NCI-H526 (cell line): ENCODE results near the gene SLC12A7.
"Not testable (repeated sequence)": the region's sequence is repeated elsewhere in the genome, so short reads cannot be mapped to it uniquely, and the experiment has no call there.

ENCODE experiments used
- DNase-seq, 2 experiments: peaks; one replicate each; lab custom pipeline; 2025; lab: John Stamatoyannopoulos, UW

The SLC12A7 gene

DNA sequence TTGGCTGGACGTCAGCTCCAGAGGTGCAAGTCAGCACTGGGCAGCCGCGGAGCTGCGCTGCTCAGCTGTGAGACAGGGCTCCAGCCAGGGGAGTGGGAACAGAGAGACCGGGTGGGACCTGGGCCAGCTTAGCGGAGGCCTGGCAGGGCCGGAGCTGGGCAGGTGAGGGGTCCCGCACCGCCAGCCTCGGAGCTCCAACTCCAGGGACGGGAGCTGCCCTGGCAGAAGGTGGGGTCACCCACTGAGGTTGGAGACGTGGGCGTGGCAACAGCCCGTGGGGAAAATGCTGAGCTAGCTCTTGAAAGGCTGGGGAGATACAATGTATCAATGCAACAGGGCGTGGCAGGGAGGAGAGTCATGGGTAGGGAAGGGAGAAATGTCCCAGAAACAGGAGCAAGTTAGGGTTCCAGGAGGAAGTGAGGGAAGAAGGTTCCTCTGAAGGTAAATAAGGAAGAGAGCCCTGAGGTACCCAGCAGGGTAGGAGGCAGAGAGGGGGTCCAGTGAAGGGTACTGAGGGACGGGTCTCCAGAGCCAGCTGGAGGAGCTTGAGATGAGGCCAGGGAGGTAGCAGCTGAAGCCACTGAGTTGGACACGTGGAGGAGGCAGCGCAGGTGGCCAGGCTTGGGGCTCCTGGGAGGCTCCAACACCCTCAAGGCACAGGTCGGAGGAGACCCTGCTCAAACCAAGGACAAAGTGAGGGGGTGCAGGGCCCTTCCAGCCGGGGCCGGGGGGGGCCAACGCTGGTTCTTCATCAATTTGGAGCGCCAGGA is 104.0 kb downstream of the SLC12A7 start:
- DNase-seq = peak in 1 of 2 experiments; percentile 41

DNA sequence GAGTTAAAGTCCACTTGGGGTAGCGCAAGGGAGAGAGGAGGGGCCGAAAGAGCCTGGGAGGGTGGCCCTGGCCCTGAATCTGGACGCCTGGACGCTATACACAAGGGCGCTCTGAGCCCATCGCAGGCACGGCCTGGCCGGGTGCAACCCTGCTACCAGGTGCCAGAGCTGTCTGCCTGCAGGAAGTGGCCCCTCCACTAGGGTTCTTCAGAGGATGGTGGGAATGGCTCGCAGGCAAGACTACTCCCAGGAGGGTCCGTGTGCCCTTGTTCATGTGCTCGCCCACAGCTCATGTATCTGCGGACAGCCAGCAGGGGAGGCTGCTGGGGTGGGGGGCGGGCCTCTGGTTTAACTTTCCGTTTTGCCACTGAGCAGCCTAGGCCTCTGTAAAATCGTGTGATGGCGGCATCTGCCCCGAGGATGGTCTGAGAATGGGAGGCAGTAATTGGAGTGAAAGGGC is 104.6 kb downstream of the SLC12A7 start:
- DNase-seq = no peak

DNA sequence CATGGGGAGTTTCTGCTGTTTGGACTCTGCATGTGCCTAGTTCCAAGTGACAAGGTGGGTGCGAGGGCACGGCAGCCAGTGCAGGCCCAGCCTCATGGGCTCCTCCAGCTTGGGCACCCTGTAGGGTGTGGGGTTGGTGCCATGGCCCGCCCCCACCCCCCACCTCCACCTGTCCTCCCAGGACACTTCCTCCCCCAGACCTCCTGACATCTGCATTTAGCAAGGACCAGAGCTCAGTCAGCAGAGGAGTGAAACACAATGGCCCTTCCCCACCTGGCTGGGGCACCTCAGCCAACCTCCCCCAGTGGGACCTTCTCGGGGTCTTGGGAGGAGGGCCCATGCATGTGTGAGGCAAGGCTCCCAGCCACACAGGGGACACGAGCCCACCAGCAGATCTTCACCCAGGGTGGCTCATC is 105.2 kb downstream of the SLC12A7 start:
- peak in 1 of 2 experiments; percentile 69 for DNase-seq

DNA sequence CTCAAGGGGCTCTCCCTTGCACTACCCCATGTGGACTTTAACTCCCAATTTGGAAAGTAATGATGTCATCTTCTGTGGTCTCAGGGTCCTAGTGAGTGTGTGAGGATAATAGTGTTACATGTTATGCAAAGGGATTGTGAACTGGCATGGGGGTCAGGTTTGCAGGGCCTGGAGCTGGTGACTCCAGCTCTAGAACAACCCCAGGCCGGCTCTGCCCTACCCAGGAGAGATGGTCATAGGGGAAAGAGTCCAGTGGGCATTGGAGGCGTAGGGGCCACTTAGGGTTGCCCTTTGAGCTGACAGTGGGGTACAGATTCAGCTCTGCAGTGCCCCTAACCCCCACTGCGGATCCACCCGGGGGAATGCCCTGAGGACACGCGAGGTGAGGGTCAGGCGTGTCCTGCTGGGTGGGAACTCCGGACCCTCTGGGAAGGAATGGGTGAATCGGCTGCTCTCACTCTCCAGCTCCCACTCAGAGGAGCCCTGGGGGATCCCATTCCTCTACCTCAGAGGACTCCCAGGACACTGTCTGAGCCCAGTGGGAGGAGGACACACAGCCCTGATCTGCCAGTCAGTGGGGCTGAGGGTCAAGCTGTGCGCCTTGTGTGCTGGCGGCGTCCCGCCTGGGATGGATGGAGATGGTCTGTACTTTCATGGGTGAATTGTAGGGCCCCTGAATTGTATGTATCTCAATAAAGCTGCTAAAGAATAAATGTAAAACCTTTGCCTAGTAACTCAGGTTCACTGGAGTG is 105.8 kb downstream of the SLC12A7 start:
- DNase-seq = no peak

DNA sequence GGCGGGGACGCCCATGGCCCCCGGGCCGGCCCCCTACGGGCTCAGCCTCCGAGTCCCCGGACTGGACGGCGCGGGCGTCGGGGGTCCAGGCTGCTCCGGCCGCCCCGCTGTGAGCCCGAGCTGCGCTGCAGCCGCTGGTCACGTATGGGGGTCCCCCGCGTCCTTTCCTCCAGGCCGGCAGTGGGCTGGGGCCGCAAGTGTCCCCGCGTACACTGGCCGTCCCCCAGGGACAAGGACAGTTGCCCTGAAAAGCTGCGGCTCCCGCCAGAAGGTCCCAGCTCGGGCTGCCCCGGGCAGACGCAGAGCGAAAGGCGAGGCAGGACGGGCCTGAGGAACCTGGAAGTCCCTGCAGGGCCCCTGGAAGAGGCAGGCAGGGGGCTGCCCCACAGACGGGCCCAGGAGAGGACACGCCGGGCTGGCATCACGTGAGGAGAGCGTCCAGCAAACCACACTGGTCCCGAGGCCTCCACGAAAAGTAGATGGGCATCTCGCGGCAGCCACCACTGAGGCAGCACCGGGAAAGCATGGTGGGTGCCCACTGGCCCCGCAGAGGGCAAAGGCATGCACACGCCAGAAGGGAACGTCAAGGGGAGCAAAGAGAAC is 106.5 kb downstream of the SLC12A7 start:
- no peak for DNase-seq

DNA sequence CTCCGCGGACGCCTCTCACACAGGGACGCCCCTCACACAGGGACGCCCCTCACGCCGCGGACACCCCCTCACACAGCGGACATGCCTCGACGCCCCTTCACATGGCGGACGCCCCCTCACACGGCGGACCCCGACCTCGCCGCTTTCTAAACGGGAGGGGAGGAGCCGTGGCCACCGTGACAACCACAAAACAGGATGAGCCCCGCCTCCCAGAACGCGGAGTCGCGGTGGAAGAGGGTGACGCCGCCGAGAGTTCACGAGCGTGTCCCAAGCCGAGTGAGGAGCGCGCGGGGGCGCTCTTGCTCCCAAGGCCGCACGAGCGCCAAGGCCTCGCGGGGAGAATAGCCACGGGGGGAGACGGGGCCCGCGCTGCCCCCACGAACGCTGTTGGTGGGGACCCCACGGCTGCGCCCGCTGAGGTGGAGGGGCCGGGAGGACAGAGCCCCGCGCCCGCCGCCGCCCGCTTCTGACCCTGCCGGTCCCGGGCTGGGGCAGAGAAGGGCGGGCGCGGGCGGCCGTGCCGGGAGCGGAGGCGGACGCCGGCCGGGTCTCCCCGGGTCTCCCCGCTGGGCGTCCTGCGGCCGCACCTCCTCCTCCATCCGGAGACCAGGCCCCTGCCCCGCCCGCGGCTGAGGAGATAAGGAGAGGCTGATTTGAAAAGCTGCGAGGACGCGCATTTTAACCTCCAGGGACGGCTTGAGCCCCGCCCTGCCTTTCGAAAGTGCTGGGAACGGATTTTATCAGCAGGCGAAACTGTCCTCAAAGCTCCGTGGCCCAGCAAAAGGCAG is 107.2 kb downstream of the SLC12A7 start:
- peak; percentile 20 to 68 for DNase-seq

DNA sequence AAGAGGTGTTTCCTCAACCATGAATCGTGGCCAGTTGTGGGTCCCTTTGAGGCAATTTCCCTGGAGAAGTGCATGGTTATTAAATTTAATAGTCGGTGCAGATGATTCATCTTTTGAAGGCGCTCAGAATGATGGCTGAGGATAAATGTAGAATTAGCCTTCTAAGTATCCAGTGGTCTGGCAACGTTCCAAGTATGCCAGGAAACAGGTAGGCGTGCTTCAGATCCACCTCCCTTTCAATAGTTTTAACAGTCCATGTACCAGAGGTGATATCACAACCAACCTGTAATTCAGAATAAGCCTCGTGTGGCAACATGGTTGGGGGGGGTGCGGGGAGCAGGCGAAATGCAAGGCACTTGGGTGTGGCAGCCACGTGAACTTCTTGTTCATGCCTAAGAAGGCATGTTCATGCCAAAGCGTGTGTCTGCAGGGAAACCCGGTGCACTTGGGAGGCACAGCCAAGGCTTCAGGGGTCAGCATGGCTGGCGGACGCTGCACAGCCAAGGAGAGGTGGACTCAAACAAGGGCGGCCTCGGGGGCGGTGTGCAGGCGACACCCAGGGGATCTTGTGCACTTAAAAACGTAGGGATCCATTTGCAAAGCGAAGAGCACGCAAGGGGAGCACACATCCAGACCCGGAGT is 108.4 kb downstream of the SLC12A7 start:
- DNase-seq = peak in 1 of 2 experiments; percentile 34

DNA sequence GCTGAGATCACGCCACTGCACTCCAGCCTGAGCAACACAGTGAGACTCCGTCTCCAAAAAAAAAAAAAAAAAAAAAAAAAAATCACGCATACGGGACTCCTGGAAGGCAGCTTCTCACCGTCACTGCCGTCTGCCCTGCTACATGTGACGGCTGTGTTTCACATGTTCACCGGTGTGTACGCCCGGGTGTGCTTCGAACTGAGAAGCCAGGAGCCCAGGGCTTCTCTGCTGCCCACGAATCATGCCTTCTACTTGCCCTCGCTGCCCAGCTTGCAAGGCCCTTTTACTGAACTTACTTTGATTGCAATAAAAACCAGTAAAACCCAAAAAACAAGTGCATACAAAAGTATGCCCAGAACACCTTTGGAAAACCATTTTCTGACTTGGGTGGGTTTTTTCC is 109.0 kb downstream of the SLC12A7 start:
- DNase-seq = no peak

DNA sequence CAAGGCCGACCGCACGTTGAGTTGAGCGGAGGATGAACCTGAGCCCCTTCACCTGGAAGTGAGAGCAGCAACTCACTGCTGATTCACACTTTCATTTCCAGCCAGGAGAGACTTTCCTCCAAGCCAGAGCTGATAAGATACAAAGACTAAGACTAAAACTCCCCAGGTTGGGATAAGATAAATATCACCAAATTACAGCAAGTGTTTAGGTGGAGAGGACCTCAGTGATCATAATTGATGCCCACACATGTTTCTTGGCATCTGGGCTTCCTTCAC is 109.7 kb downstream of the SLC12A7 start:
- DNase-seq = no peak

DNA sequence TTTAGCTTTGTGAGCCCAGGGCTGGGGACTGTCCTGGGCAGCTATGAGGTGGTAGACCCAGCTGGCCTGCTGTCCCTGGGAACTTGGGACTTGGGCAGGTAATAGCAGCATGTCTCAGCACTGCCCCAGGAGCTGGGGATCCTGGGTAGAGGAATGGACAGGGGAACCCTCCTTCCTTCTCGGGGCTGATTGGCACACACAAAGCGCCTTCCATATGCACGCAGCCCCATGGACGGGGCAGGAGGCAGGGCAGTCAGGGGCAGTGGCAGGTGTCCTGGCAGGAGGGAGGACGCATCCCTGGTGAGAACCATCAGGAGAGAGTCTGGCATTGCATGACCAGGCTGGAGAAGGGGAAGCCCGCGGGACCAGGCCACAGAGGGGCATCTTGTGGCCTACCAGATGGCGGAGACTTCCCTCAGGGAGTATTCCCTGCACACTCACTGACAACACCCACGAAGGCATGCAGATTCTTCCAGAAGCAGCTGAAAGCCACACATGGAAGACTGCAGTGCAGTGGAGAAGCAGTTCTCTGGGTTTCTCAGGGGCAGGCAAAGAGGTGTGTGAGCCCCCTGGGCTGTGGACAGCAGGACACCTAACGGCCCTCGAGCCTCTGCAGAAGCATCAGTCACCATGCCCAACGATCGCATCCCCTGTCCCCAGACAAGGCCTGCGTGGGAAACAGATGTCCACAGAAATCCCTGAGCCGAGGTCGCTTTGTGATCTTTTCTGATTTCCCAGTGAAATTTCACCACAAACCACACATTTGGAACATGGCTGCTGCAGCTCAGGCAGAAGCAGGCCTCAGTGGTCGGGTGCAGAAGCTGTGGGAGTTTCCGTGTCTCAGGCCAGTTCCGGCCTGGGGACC is 110.2 kb downstream of the SLC12A7 start:
- DNase-seq = no peak

DNA sequence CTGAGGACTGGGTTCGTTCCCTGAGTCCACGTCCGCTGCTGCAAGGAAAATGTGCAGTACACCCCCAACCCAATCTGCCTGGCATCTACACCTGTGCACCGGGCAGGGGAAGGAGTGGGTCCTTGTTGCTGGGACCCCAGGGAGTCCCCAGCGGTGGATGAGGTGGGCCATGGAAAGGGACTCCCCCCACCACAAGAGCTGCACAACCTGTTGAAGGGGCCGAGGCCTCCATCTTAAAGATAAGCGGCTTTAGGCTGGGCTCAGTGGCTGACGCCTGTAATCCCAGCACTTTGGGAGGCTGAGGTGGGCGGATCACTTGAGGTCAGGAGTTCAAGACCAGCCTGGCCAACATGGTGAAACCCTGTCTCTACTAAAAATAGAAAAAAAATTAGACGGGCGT is 111.0 kb downstream of the SLC12A7 start:
- not testable (repeated sequence) for DNase-seq
